ENCODE results near the gene C1orf115.

C1orf115 gene

GRCh38 chr1:220742520-220742919, 52.4 kb downstream of the C1orf115 start:
- H3K27ac ChIP-seq = no peak overlapping the region
- no peak for DNase-seq (ENCODE audit: low spot score)
- ChIA-PET POLR2A (ENCODE audit: low non-redundant PET) (interaction anchor here (0.6 kb wide), 1 partner anchor 59 kb away, joined by 3 read pairs; no protein-coding TSS in a partner anchor), CTCF (interaction anchor here (0.6 to 2.2 kb wide), 2 partner anchors 9 to 520 kb away, joined by 3 to 14 read pairs; no protein-coding TSS in a partner anchor)
- no peak for TF ChIP-seq CTCF (conservative IDR thresholded peaks at IDR 0.05; ENCODE audit: low read depth)

- CTCF ChIA-PET = interaction anchor here (2.6 to 4.8 kb wide), 2 partner anchors 14 to 466 kb away, joined by 13 to 26 read pairs; no protein-coding TSS in a partner anchor
- no peak for TF ChIP-seq CTCF (conservative IDR thresholded peaks at IDR 0.05; ENCODE audit: low read depth)
- no peak overlapping the region for H3K27ac ChIP-seq
- POLR2A ChIA-PET (ENCODE audit: low non-redundant PET) = no interaction called here
- no peak for DNase-seq (ENCODE audit: low spot score)
Observed at GRCh38 chr1:220746851-220747250, 56.7 kb downstream of the C1orf115 start.

- DNase-seq (ENCODE audit: low spot score) = no peak
- ChIA-PET POLR2A (ENCODE audit: low non-redundant PET) (interaction anchor here (0.7 kb wide), 1 partner anchor 460 kb away, joined by 3 read pairs; no protein-coding TSS in a partner anchor), CTCF (interaction anchor here (2.6 to 4.8 kb wide), 2 partner anchors 14 to 467 kb away, joined by 13 to 26 read pairs; no protein-coding TSS in a partner anchor)
- peak overlapping the region; percentile 34 for H3K27ac ChIP-seq
- TF ChIP-seq CTCF (conservative IDR thresholded peaks at IDR 0.05; ENCODE audit: low read depth) = no peak
Observed at GRCh38 chr1:220747437-220748088, 57.4 kb downstream of the C1orf115 start.

GRCh38 chr1:220748089-220748934, 58.1 kb downstream of the C1orf115 start, which contains the start of gene MTARC2:
TSS of gene MTARC2 (plus strand) at chr1:220748322. CDS start at chr1:220748532, 210 bp downstream.
- ChIA-PET CTCF (interaction anchor here (0.6 to 4.8 kb wide), 4 partner anchors 15 to 467 kb away, joined by 3 to 26 read pairs (median 8); no protein-coding TSS in a partner anchor), POLR2A (ENCODE audit: low non-redundant PET) (interaction anchor here (0.7 kb wide), 1 partner anchor 461 kb away, joined by 3 read pairs; no protein-coding TSS in a partner anchor)
- TF ChIP-seq CTCF (conservative IDR thresholded peaks at IDR 0.05; ENCODE audit: low read depth) = no peak
- peak; percentile 54 for DNase-seq (ENCODE audit: low spot score)
- H3K27ac ChIP-seq = peak within 1 kb of the TSS; percentile 34
